NT2/D1 (cell line): ENCODE data around the gene FAM163A.

Source experiments
- SUZ12 ChIP-seq: IDR thresholded peaks from 2 replicates; pipeline ENCODE4 v1.6.1; 2011; ENCODE audit not compliant: insufficient read length, insufficient read depth; ENCODE audit errors: extremely low read depth
- ZNF274 ChIP-seq: IDR thresholded peaks from 2 replicates; pipeline ENCODE4 v1.6.1; 2011; ENCODE audit warnings: mild to moderate bottlenecking, low read depth, low read length

GRCh38 chr1:179743679-179744400 lies 749 bp downstream of the FAM163A start:
- TF ChIP-seq SUZ12 (no peak), ZNF274 (no peak)
